ENCODE data around the gene SLFN12L. TPM values are rescaled to one million over a fixed set of nuclear protein-coding genes. Genes with fewer than 3 reads are reported as not detected.
"Not testable (repeated sequence)": the region's sequence is repeated elsewhere in the genome, so short reads cannot be mapped to it uniquely, and the experiment has no call there.

SLFN12L gene
- total RNA-seq, 1 experiment from 2014 or later = 0.13 TPM

DNA sequence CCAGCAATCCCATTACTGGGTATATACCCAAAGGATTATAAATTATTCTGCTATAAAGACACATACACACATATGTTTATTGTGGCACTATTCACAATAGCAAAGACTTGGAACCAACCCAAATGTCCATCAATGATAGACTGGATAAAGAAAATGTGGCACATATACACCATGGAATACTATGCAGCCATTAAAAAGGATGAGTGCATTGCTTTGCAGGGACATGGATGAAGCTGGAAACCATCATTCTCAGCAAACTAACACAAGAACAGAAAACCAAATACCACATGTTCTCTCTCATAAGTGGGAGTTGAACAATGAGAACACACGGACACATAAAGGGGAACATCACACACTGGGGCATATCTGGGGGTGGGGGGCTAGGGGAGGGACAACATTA, 8.2 kb downstream of the SLFN12L start:
- CTCF ChIA-PET; H3K27ac Mint-ChIP-seq; H3K9me3 Mint-ChIP-seq; ATAC-seq; H3K4me1 Mint-ChIP-seq; H3K36me3 Mint-ChIP-seq; DNase-seq (ENCODE audit: low spot score); POLR2A ChIA-PET; H3K4me3 Mint-ChIP-seq: not testable (repeated sequence)
- peaks cover 42% of the 10 kb centered on the region for H3K27me3 Mint-ChIP-seq (ENCODE audit: low read depth)

DNA sequence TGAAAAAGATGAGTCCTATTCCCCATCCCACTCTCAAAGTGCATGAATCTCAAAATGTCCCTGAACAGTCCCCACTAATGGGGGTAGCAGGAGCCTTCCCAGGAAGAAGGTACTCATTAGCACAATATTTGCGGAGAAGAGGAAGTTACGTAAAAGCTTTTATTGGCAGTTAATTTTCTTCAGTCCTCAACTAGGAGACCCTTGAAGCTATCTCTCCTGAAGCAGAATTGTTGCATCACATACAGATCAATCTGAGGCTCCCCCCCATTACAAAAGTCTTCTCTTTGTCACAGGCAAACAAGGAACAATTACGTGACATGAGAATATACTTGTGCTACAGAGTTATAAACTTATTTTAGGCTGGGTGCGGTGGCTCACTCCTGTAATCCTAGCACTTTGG, 14.2 kb downstream of the SLFN12L start:
- POLR2A ChIA-PET = no interaction called here
- H3K36me3 Mint-ChIP-seq = no peaks in the 10 kb centered on the region
- no peak for ATAC-seq
- CTCF ChIA-PET = interaction anchor here (1.0 to 2.0 kb wide), 3 partner anchors 10 to 211 kb away, joined by 4 to 10 read pairs (median 4); no protein-coding TSS in a partner anchor
- no peaks in the 10 kb centered on the region for H3K9me3 Mint-ChIP-seq
- TF ChIP-seq, protein P1, sequence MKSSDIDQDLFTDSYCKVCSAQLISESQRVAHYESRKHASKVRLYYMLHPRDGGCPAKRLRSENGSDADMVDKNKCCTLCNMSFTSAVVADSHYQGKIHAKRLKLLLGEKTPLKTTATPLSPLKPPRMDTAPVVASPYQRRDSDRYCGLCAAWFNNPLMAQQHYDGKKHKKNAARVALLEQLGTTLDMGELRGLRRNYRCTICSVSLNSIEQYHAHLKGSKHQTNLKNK (CRISPR knock-in tag; IDR thresholded peaks at IDR 0.05) = no peak
- TF ChIP-seq, protein P2, sequence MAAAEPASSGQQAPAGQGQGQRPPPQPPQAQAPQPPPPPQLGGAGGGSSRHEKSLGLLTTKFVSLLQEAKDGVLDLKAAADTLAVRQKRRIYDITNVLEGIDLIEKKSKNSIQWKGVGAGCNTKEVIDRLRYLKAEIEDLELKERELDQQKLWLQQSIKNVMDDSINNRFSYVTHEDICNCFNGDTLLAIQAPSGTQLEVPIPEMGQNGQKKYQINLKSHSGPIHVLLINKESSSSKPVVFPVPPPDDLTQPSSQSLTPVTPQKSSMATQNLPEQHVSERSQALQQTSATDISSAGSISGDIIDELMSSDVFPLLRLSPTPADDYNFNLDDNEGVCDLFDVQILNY (CRISPR knock-in tag; IDR thresholded peaks at IDR 0.05) = no peak
- TF ChIP-seq HMGA2 (CRISPR knock-in tag; IDR thresholded peaks at IDR 0.05) = no peak
- no peak overlapping the region for H3K4me3 Mint-ChIP-seq
- H3K27me3 Mint-ChIP-seq (ENCODE audit: low read depth) = peaks cover 66% of the 10 kb centered on the region
- DNase-seq (ENCODE audit: low spot score) = no peak
- peaks cover 4% of the 10 kb centered on the region for H3K4me1 Mint-ChIP-seq
- no peak overlapping the region for H3K27ac Mint-ChIP-seq

DNA sequence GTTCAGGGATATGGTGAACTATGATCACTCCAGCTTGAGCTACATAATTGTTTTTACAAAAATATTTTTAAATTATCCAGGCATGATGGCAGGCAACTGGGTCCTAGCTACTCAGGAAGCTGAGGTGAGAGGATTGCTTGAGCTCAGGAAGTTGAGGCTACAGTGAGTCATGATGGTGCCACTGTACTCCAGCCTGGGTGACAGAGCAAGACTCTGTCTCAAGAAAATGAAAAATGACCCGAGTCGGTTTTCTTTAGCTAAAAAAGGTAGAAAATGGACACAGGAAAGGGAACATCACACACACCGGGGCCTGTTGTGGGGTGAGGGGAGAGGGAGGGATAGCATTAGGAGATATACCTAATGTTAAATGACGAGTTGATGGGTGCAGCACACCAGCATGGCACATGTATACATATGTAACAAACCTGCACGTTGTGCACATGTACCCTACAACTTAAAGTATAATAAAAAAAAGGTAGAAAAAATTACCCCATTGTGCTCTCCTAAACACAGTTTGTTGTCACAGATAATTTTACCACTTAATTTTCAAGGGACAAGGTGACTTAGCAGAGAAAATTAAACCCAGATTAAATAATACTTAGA, 15.7 kb downstream of the SLFN12L start:
- H3K4me3 Mint-ChIP-seq; DNase-seq (ENCODE audit: low spot score); H3K36me3 Mint-ChIP-seq; POLR2A ChIA-PET; H3K9me3 Mint-ChIP-seq; H3K4me1 Mint-ChIP-seq; ATAC-seq; H3K27ac Mint-ChIP-seq: not testable (repeated sequence)
- CTCF ChIA-PET = interaction anchor here (1.3 to 2.0 kb wide), 2 partner anchors 12 to 18 kb away, joined by 4 to 10 read pairs; no protein-coding TSS in a partner anchor
- peaks cover 68% of the 10 kb centered on the region for H3K27me3 Mint-ChIP-seq (ENCODE audit: low read depth)

DNA sequence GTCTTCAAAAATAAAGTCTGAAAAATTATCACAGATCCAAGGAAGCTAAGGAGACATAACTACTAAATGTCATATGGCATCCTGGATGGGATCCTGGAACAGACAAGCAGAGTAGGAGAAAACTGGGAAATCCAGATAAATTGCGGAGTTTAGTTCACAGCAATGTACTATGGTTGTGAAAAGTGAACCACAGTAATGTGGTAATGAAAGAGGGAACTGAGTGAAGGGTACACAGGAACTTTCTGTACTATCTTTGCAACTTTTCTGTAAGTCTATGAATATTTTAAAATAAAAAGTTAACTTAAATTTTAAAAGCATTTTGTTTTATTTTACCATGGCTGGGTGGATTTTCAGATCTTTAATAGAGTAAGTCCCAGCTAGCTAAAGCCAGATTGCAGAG, 16.3 kb downstream of the SLFN12L start:
- TF ChIP-seq JAZF1 (CRISPR knock-in tag; IDR thresholded peaks at IDR 0.05) (no peak), TCF7 (CRISPR knock-in tag; IDR thresholded peaks at IDR 0.05; ENCODE audit: low read depth) (no peak)
- TF ChIP-seq, protein P3, sequence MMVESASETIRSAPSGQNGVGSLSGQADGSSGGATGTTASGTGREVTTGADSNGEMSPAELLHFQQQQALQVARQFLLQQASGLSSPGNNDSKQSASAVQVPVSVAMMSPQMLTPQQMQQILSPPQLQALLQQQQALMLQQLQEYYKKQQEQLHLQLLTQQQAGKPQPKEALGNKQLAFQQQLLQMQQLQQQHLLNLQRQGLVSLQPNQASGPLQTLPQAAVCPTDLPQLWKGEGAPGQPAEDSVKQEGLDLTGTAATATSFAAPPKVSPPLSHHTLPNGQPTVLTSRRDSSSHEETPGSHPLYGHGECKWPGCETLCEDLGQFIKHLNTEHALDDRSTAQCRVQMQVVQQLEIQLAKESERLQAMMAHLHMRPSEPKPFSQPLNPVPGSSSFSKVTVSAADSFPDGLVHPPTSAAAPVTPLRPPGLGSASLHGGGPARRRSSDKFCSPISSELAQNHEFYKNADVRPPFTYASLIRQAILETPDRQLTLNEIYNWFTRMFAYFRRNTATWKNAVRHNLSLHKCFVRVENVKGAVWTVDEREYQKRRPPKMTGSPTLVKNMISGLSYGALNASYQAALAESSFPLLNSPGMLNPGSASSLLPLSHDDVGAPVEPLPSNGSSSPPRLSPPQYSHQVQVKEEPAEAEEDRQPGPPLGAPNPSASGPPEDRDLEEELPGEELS (CRISPR knock-in tag; IDR thresholded peaks at IDR 0.05) = no peak
- TF ChIP-seq, protein P4, sequence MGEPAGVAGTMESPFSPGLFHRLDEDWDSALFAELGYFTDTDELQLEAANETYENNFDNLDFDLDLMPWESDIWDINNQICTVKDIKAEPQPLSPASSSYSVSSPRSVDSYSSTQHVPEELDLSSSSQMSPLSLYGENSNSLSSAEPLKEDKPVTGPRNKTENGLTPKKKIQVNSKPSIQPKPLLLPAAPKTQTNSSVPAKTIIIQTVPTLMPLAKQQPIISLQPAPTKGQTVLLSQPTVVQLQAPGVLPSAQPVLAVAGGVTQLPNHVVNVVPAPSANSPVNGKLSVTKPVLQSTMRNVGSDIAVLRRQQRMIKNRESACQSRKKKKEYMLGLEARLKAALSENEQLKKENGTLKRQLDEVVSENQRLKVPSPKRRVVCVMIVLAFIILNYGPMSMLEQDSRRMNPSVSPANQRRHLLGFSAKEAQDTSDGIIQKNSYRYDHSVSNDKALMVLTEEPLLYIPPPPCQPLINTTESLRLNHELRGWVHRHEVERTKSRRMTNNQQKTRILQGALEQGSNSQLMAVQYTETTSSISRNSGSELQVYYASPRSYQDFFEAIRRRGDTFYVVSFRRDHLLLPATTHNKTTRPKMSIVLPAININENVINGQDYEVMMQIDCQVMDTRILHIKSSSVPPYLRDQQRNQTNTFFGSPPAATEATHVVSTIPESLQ (CRISPR knock-in tag; IDR thresholded peaks at IDR 0.05) = no peak
- Mint-ChIP-seq H3K4me3 (no peak overlapping the region), H3K9me3 (no peaks in the 10 kb centered on the region), H3K4me1 (peaks cover 4% of the 10 kb centered on the region), H3K36me3 (no peaks in the 10 kb centered on the region), H3K27ac (no peak overlapping the region), H3K27me3 (ENCODE audit: low read depth) (peaks cover 65% of the 10 kb centered on the region)
- DNase-seq (ENCODE audit: low spot score) (no peak), ATAC-seq (no peak)
- ChIA-PET CTCF (interaction anchor here (1.3 kb wide), 1 partner anchor 18 kb away, joined by 4 read pairs; no protein-coding TSS in a partner anchor), POLR2A (no interaction called here)

DNA sequence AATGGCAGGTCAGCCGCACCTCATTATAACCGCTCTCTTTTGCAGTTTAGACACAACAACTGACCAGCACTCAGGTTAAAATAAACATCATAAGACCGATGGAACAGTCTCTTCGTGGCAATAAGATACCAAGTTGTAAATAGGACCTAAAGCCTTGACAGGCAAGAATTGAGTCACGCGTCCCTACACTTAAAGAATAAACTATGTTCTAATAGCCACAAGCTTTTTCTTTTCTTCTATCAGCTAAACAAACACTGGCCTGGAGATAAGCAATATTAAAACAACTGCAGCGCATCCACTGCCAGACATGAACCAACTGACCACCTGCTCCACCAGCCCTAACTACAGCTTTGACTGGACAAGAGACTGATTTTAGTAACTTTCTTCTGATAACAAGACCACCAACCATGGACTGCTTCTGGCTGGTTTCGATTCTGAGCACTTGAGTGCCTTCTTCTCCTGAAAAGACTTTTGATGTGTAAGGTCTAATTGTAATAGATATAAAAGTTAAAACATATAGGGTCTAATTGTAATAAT, 17.5 kb downstream of the SLFN12L start:
- H3K4me3 Mint-ChIP-seq = no peak overlapping the region
- no peak for ATAC-seq
- H3K4me1 Mint-ChIP-seq = peaks cover 4% of the 10 kb centered on the region
- ChIA-PET POLR2A (no interaction called here), CTCF (interaction anchor here (0.5 kb wide), 1 partner anchor 1881 kb away, joined by 5 read pairs; no protein-coding TSS in a partner anchor)
- DNase-seq (ENCODE audit: low spot score) = no peak
- H3K9me3 Mint-ChIP-seq = no peaks in the 10 kb centered on the region
- TF ChIP-seq ZNF317 (CRISPR knock-in tag; IDR thresholded peaks at IDR 0.05; ENCODE audit: borderline replicate concordance, low read depth) (no peak), NFATC4 (CRISPR knock-in tag; IDR thresholded peaks at IDR 0.05) (no peak), ETV6 (CRISPR knock-in tag; IDR thresholded peaks at IDR 0.05) (no peak), NR1H2 (CRISPR knock-in tag; IDR thresholded peaks at IDR 0.05) (no peak), GTF2I (CRISPR knock-in tag; conservative IDR thresholded peaks at IDR 0.05) (no peak), FOXK1 (CRISPR knock-in tag; IDR thresholded peaks at IDR 0.05) (no peak)
- TF ChIP-seq, protein P5, sequence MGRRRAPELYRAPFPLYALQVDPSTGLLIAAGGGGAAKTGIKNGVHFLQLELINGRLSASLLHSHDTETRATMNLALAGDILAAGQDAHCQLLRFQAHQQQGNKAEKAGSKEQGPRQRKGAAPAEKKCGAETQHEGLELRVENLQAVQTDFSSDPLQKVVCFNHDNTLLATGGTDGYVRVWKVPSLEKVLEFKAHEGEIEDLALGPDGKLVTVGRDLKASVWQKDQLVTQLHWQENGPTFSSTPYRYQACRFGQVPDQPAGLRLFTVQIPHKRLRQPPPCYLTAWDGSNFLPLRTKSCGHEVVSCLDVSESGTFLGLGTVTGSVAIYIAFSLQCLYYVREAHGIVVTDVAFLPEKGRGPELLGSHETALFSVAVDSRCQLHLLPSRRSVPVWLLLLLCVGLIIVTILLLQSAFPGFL (CRISPR knock-in tag; IDR thresholded peaks at IDR 0.05; ENCODE audit: borderline replicate concordance) = no peak
- TF ChIP-seq, protein P6, sequence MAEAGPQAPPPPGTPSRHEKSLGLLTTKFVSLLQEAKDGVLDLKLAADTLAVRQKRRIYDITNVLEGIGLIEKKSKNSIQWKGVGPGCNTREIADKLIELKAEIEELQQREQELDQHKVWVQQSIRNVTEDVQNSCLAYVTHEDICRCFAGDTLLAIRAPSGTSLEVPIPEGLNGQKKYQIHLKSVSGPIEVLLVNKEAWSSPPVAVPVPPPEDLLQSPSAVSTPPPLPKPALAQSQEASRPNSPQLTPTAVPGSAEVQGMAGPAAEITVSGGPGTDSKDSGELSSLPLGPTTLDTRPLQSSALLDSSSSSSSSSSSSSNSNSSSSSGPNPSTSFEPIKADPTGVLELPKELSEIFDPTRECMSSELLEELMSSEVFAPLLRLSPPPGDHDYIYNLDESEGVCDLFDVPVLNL (CRISPR knock-in tag; IDR thresholded peaks at IDR 0.05; ENCODE audit: borderline replicate concordance, low read depth) = no peak
- TF ChIP-seq, protein P7, sequence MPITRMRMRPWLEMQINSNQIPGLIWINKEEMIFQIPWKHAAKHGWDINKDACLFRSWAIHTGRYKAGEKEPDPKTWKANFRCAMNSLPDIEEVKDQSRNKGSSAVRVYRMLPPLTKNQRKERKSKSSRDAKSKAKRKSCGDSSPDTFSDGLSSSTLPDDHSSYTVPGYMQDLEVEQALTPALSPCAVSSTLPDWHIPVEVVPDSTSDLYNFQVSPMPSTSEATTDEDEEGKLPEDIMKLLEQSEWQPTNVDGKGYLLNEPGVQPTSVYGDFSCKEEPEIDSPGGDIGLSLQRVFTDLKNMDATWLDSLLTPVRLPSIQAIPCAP (CRISPR knock-in tag; IDR thresholded peaks at IDR 0.05) = no peak
- no peak overlapping the region for H3K27ac Mint-ChIP-seq
- H3K36me3 Mint-ChIP-seq = no peaks in the 10 kb centered on the region
- H3K27me3 Mint-ChIP-seq (ENCODE audit: low read depth) = peaks cover 63% of the 10 kb centered on the region

All from WTC11 (cell line).